IPS-20b (cell line): ENCODE measurements around the gene KRT75.

Source experiments
- H3K27ac ChIP-seq: one replicate; pipeline ENCODE4 v1.5.1; 2013; ENCODE audit warnings: low read length
- H3K27me3 ChIP-seq: 2 replicates; pipeline ENCODE4 v1.6.1; 2013; ENCODE audit warnings: mild to moderate bottlenecking, low read length, inconsistent platforms; ENCODE audit not compliant: insufficient read depth
- H3K36me3 ChIP-seq: 2 replicates; pipeline ENCODE4 v1.6.1; 2013; ENCODE audit warnings: low read depth, mild to moderate bottlenecking, inconsistent platforms, low read length, moderate library complexity; ENCODE audit not compliant: insufficient read depth
- H3K4me1 ChIP-seq: 2 replicates; pipeline ENCODE4 v1.6.1; 2013; ENCODE audit warnings: mild to moderate bottlenecking, control low read depth, inconsistent platforms, low read length, moderate library complexity; ENCODE audit not compliant: insufficient read depth
- H3K4me3 ChIP-seq: 2 replicates; pipeline ENCODE4 v1.5.1; 2013; ENCODE audit warnings: mild to moderate bottlenecking, low read length, inconsistent platforms
- H3K9ac ChIP-seq: 2 replicates; pipeline ENCODE4 v1.6.1; 2013; ENCODE audit warnings: low read depth, mild to moderate bottlenecking, inconsistent platforms, low read length, moderate library complexity
- H3K9me3 ChIP-seq: 2 replicates; pipeline ENCODE4 v1.6.1; 2013; ENCODE audit warnings: mild to moderate bottlenecking, low read depth, low read length, inconsistent platforms; ENCODE audit not compliant: insufficient read depth

KRT75 gene

DNA sequence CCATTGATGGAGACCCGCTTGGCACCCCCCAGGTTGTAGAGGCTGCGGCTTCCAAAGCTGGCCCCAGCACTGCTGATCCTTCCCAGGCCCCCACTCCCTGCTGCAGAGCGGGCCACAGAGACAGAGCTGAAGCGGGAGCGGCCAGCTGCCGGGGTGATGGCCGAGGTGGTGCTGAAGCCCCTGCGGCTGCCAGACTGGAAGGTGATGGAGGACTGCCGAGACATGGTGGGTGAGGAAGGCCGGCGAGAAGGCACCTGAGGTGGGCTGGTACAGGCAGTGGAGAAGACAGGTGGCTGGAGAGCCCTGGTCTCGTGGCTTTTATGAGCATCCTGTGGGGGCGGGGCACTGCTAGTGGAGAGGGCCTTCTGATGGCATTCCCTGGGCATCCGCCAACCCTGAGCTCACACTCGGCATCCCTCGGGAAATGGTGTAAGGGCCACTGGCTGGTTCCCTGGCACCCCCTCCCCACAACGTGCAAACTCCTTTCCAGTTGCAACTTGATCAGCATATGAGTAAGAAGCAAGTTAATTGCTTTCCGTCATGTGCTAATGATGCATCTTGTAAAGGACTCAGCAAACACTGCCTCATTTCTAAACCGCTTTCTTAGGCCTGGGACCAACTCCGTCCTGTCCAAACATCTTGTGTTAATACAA lies at the start of gene KRT75:
KRT75 (minus strand) TSS at position 291 of the 653 bp plus-strand sequence; CDS start at position 224, 67 bp downstream.
- Histone ChIP-seq H3K4me1 (no peaks in the 10 kb centered on the region), H3K27ac (no peak within 1 kb of the TSS), H3K4me3 (no peak within 1 kb of the TSS), H3K27me3 (no peaks in the 10 kb centered on the region; the same call in 1 of the 2 replicates), H3K9ac (no peak within 1 kb of the TSS), H3K9me3 (no peaks in the 10 kb centered on the region), H3K36me3 (no peaks in the 10 kb centered on the region)

DNA sequence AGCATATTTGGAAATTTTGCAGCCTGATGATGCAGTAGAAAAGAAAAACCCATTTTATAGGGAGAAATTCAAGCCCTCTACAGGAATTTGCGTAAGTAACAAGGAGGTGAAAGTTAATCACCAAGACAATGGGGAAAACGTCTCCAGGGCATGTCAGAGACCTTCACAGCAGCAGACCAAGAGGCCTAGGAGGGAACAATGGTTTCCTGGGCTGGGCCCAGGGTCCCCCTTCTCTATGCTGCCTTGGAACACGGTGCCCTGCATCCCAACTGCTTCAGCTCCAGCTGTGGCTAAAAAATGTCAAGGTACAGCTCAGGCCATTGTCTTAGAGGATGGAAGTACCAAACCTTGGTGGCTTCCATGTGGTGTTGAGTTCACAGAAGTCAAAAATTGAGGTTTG lies 45.9 kb upstream of the KRT75 start:
- Histone ChIP-seq H3K9me3 (peaks cover 3% of the 10 kb centered on the region; the same call in 1 of the 2 replicates), H3K27me3 (no peaks in the 10 kb centered on the region), H3K4me1 (no peaks in the 10 kb centered on the region), H3K9ac (no peak overlapping the region), H3K36me3 (no peaks in the 10 kb centered on the region), H3K4me3 (no peak overlapping the region), H3K27ac (no peak overlapping the region)

DNA sequence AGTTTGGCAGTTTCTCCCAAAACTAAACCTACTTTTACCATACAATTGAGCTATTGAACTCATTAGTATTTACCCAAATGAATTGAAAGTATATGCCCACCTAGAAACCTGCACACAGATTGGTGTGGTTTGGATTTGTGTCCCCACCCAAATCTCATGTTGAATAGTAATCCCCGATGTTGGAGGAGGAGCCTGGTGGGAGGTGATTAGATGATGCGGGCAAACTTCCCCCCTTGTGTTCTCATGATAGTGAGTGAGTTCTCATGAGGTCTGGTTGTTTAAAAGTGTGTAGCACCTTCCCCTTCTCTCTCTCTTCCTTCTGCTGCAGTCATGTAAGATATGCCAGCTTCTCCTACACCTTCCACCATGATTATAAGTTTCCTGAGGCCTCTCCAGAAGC lies 43.5 kb upstream of the KRT75 start:
- no peak overlapping the region for H3K9ac ChIP-seq
- no peaks in the 10 kb centered on the region for H3K4me1 ChIP-seq
- peaks cover 3% of the 10 kb centered on the region; the same call in 1 of the 2 replicates for H3K9me3 ChIP-seq
- H3K4me3 ChIP-seq = no peak overlapping the region
- no peaks in the 10 kb centered on the region for H3K27me3 ChIP-seq
- no peaks in the 10 kb centered on the region for H3K36me3 ChIP-seq
- H3K27ac ChIP-seq = no peak overlapping the region

DNA sequence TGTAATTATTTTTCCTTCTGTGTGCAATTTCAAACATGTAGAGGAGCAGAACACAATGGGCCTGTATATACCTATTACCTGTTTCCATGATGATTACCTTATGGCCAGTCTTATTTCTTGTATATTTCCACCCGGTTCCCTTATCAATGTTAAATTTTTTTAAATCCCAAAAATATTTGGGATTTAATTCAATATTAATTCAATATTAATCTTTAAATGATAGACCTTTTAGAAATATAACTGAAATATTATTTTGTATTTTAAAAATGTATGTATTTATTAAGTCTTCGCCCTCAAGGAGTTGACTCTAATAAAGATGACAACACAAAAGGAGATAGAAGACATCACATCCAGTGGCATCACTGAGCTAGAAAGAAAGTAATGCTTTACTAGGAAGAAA lies 40.0 kb upstream of the KRT75 start:
- Histone ChIP-seq H3K27ac (no peak overlapping the region), H3K4me1 (no peaks in the 10 kb centered on the region), H3K9me3 (peaks cover 6% of the 10 kb centered on the region), H3K36me3 (no peaks in the 10 kb centered on the region), H3K9ac (no peak overlapping the region), H3K4me3 (no peak overlapping the region), H3K27me3 (no peaks in the 10 kb centered on the region)

DNA sequence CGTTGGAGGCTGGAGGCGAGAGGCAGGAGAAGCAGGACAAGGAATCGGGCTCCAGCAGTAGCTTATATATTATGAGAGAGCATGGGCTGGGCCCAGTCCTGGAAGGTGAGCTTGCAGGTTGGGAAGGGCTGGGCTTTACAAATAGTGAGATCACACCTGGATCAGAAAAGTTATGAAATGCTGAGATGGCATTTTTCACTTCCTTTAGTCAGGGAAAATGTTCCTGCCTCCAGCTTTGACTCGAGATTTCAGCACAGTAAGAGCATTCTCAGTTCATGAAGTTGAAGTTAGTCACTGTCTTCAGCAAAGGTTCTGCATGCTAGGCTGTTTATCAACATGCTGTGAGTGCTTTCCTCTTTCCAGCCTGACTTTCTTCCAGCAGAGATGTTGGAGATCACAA lies 39.6 kb upstream of the KRT75 start, which contains the start of gene KRT6C:
KRT6C (minus strand) TSS at position 38 of the 400 bp plus-strand sequence. CDS start 68 bp downstream, outside the sequence.
- H3K36me3 ChIP-seq = no peaks in the 10 kb centered on the region
- no peak within 1 kb of the TSS for H3K4me3 ChIP-seq
- no peak within 1 kb of the TSS for H3K9ac ChIP-seq
- H3K27me3 ChIP-seq = no peaks in the 10 kb centered on the region
- peaks cover 6% of the 10 kb centered on the region for H3K9me3 ChIP-seq
- H3K4me1 ChIP-seq = no peaks in the 10 kb centered on the region
- no peak within 1 kb of the TSS for H3K27ac ChIP-seq

DNA sequence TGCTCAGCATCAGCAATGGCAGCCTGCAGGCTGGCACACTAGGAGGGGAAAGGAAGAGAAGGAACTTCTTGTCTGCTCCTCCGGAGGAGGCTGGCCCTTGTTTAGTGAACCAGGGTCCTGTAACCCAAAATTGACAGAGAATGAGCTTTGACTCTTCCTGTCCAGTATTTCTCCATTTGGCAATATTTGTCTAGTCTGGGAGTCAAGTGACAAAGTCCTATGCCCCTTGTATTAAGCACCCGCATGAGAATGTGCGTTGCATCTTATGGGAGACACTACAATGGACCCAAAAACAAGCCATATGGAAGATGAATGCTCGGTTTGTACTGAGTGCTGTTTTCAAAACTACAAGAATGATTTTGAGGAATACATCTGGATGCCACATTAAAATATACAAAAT lies 35.7 kb upstream of the KRT75 start:
- H3K4me3 ChIP-seq = no peak overlapping the region
- peaks cover 2% of the 10 kb centered on the region for H3K9me3 ChIP-seq
- no peak overlapping the region for H3K27ac ChIP-seq
- H3K9ac ChIP-seq = no peak overlapping the region
- no peaks in the 10 kb centered on the region for H3K36me3 ChIP-seq
- no peaks in the 10 kb centered on the region for H3K27me3 ChIP-seq
- no peaks in the 10 kb centered on the region for H3K4me1 ChIP-seq

DNA sequence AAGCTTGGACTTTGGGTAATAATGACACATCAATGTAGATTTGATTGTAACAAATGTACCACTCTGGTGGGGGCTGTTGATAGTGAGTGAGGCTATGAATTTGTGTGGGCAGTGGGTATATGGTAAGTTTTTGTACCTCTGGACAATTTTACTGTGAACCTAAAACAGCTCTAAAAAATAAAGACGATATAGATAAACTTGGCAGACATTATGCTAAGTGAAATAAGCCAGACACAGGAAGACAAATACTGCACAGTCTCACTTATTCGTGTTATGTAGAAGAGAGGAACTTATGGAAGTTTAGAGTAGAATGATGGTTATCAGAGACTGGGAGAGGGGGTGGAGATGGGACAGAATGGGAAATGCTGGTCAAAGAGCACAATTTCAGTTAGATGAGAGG lies 30.7 kb upstream of the KRT75 start:
- Histone ChIP-seq H3K4me1 (no peaks in the 10 kb centered on the region), H3K9ac (no peak overlapping the region), H3K27me3 (no peaks in the 10 kb centered on the region), H3K27ac (no peak overlapping the region), H3K4me3 (no peak overlapping the region), H3K9me3 (peaks cover 2% of the 10 kb centered on the region; the same call in 1 of the 2 replicates), H3K36me3 (no peaks in the 10 kb centered on the region)

DNA sequence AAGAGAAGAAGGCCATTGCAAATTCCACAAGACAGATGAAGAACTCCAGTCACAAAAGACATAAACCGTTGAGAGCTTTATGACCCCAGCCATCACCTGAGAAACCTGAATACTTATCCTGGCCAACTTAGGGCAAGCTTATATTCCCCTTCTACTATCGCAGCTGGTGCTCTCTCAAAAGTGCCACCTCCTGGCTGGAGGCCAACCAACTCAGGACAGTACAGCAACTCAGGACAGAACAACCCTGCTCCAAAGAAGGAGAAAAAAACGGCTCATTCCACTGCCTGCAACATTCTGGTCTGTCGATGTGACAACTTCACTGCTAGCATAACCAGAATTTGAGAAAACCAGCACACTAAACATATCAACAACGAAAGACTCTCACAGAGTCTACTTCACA lies 27.5 kb upstream of the KRT75 start:
- no peak overlapping the region for H3K27ac ChIP-seq
- H3K9ac ChIP-seq = no peak overlapping the region
- no peaks in the 10 kb centered on the region for H3K4me1 ChIP-seq
- H3K27me3 ChIP-seq = no peaks in the 10 kb centered on the region
- H3K9me3 ChIP-seq = no peaks in the 10 kb centered on the region
- H3K4me3 ChIP-seq = no peak overlapping the region
- no peaks in the 10 kb centered on the region for H3K36me3 ChIP-seq

DNA sequence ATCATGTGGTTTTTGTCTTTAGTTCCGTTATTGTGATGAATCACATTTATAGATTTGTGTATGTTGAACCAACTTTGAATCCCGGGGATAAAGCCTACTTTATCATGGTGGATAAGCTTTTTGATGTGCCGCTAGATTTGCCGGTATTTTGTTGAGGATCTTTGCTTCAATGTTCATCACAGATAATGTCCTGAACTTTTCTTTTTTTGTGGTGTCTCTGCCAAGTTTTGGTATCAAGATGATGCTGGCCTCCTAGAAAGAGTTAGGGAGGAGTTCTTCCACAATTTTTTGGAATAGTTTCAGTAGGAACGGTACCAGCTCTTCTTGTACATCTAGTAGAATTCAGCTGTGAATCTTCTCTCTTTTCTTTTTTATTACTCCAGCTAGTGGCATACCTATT lies 24.7 kb upstream of the KRT75 start:
- H3K36me3 ChIP-seq = no peaks in the 10 kb centered on the region
- H3K9ac ChIP-seq = no peak overlapping the region
- no peaks in the 10 kb centered on the region for H3K9me3 ChIP-seq
- H3K27ac ChIP-seq = no peak overlapping the region
- no peak overlapping the region for H3K4me3 ChIP-seq
- peaks cover 9% of the 10 kb centered on the region for H3K4me1 ChIP-seq
- no peaks in the 10 kb centered on the region for H3K27me3 ChIP-seq

DNA sequence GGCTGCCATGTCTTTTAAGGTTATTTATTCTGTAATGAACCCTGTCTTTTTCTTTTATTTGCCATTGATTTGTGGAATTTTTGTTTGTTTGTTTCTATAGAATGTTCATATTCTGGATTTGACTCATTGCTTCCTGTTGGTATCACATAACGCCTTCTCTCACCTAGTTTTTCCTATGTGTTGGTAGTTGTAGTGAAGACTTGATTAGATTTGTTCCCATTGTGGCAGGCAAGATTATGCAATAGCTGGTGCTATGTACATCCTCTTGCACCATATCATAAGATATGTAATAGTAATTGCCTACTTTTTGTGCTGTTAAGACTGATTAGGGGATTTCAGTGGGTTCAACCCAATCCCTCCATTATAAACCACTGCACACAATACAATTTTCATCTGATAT lies 21.6 kb upstream of the KRT75 start:
- H3K4me1 ChIP-seq = peaks cover 9% of the 10 kb centered on the region
- no peaks in the 10 kb centered on the region for H3K27me3 ChIP-seq
- no peak overlapping the region for H3K4me3 ChIP-seq
- no peaks in the 10 kb centered on the region for H3K36me3 ChIP-seq
- H3K9ac ChIP-seq = no peak overlapping the region
- no peaks in the 10 kb centered on the region for H3K9me3 ChIP-seq
- no peak overlapping the region for H3K27ac ChIP-seq

DNA sequence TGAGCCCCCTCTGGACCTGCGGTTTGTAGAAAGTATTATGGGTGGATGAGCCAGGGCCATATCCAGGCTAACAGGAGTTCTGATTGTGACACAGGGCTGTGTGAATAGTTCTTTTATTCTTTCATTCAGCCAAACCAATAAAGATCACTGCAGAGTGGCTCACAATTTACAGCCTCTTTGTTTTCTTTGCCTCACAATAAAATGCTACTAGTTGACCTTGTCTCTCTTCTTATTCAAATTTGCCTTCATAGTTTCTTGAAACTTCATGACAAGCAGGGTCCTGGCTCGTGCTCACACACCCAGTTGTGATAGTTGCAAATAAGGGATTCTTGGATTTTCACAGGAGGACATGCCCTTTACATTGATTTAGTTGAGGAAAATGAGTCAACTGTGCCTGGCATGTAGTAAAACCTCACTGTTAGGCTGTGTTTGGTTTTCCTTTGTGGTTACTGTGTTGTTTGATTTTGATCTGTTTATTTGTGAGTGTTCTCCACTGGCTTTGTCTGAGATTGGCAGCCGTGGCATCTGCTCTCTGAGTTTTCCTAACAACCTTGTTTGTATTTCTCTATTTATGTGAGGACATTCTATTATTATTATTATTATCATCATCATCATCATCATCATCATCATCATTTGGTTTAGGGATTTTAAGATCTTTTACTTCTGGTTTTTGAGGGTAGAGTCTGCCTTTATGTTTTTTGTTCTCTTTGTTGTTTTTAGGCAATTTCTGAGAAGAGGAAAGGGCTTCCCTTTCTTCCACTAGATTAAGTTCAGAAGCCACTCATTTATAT lies 20.4 kb upstream of the KRT75 start:
- H3K9me3 ChIP-seq = no peaks in the 10 kb centered on the region
- no peak overlapping the region for H3K4me3 ChIP-seq
- no peaks in the 10 kb centered on the region for H3K36me3 ChIP-seq
- no peak overlapping the region for H3K27ac ChIP-seq
- H3K9ac ChIP-seq = no peak overlapping the region
- H3K27me3 ChIP-seq = no peaks in the 10 kb centered on the region
- H3K4me1 ChIP-seq = peaks cover 9% of the 10 kb centered on the region

DNA sequence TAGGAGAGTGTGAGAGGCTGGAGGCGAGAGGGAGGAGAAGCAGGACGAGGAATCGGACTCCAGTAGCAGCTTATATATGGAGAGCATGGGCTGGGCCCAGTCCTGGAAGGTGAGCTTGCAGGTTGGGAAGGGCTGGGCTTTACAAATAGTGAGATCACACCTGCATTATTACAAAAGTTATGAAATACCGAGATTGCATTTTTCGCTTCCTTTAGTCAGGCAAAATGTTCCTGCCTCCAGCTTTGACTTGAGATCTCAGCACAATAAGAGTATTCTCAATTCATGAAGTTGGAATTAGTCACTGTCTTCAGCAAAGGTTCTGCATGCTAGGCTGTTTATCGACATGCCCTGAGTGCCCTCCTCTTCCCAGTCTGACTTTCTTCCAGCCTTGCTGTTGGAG lies 17.9 kb upstream of the KRT75 start, which contains the start of gene KRT6B:
KRT6B (minus strand) TSS at position 46 of the 400 bp plus-strand sequence. CDS start 68 bp downstream, outside the sequence.
- no peaks in the 10 kb centered on the region for H3K27me3 ChIP-seq

More for the DNA sequence above, 17.9 kb upstream of the KRT75 start, which contains the start of gene KRT6B:
- Histone ChIP-seq H3K9ac (no peak within 1 kb of the TSS), H3K4me3 (no peak within 1 kb of the TSS), H3K9me3 (no peaks in the 10 kb centered on the region), H3K27ac (no peak within 1 kb of the TSS), H3K4me1 (peaks cover 9% of the 10 kb centered on the region), H3K36me3 (no peaks in the 10 kb centered on the region)
